ENCODE measurements around the gene RND2.
"Not testable (repeated sequence)": the region's sequence is repeated elsewhere in the genome, so short reads cannot be mapped to it uniquely, and the experiment has no call there.

RND2 gene, protein sequence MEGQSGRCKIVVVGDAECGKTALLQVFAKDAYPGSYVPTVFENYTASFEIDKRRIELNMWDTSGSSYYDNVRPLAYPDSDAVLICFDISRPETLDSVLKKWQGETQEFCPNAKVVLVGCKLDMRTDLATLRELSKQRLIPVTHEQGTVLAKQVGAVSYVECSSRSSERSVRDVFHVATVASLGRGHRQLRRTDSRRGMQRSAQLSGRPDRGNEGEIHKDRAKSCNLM

DNA sequence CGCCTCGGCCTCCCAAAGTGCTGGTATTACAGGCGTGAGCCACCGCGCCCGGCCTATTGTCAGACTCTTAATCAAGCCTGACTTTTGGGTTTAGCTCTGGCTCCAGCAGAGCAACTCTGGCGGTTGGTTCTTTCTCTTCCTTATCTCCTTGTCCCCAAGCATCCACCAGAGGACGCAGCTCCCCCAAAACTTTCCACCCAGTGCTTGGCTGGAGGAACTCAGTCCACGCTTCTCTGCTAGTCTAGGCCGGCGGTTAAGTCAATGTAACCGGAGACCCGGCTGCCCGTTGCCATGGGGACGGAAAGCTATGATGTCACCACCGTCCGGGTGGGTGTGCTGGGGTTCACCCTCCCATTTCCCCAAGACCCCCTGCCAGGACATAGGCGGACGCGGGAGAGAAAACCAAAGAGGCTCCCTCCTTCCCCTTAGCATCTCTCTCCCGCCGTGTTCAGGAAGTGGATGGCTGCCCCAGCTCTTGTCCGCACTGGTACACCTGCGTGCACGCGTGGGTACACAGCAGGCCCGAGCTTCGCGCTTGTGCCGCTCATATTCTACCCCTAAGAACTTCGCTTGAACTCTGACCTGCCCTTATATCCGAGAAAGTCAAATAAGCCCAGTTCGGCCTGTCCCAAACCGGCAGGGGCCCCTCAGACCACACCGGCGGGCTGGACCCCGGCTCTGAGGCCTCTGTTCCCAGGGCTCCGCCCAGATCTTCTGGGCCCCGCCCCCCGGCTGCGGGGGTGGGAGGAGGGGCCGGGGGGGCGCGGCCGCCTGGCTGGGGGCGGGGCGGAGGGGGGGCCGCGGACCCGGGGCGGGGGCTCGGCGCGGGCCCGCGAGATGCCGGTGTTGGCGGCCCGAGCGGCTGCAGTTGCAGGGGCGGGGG, at the start of gene RND2:
Gene RND2 (plus strand): TSS at position 825 of the 883 bp plus-strand sequence. CDS start 117 bp downstream, outside the sequence.
- DNase-seq, result peak; percentile 85

DNA sequence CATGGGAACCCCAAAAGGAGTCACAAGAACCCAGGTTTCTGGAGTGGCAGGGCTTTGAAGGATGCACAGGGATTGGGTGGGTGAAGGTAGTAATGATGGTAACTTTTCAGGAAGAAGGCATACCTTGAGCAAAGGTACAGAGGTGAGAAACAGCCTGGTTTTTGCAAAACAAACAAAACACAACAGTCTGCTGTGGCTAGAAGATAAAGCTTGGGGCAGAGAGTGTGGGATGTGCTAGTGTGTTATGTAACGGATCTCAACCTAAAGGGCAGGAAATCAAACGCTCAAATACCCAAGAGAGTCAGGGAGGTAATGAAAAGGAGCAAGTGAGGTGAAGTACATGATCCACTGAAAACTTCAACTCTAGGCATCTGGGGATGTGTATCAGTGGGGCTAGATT, 49.8 kb upstream of the RND2 start:
- DNase-seq, result no peak

DNA sequence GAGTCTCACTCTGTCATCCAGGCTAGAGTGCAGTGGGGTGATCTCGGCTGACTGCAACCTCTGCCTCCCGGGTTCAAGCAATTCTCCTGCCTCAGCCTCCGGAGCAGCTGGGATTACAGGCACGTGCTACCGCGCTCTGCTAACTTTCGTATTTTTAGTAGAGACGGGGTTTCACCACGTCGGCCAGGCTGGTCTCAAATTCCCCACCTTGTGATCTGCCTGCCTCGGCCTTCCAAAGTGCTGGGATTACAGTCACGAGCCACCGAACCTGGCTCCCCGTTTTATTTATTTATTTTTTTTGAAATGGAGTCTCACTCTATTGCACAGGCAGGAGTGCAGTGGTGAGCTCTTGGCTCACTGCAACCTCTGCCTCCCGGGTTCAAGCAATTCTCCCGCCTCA, 49.3 kb upstream of the RND2 start:
- DNase-seq, result not testable (repeated sequence)

DNA sequence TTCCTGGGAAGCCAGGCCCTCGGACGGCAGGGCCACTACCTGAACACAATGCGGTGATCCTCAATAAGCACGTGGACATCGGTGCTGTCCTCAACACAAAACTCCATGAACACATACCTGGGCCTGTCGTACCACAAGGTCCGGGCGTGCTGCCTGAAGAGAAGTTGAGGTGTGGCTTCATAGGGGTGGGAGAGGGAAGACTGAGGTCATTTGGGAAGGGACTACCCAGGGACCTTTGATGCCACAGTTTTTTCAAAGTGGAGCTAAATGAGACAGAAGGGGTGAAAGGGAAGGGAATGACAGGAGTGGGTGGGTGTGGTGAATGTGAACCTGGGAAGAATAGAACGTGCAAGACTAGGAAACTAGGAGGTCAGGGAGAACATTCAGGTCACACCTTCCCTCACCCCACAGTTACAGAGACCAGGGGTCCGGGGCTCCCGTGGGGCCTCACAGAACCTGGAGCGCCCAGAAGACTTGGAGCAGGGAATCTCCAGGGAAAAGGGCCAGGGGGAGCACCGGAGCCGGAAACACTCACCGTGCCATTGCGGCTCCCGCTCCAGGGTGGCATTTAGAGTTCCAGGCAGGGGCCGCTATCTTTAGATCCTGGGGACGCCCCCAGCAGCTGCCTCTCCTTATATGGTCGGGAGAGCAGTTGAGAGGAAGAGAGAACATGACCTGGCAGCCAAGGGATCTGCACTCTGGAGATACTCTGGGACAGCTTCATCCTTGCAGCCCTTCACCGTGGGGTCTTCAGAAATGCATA, 45.3 kb upstream of the RND2 start, which contains the start of gene PTGES3L:
Gene PTGES3L (minus strand): TSS at position 570 of the 763 bp plus-strand sequence. CDS start 27 bp downstream, at position 543.
- peak; percentile 52 for DNase-seq

DNA sequence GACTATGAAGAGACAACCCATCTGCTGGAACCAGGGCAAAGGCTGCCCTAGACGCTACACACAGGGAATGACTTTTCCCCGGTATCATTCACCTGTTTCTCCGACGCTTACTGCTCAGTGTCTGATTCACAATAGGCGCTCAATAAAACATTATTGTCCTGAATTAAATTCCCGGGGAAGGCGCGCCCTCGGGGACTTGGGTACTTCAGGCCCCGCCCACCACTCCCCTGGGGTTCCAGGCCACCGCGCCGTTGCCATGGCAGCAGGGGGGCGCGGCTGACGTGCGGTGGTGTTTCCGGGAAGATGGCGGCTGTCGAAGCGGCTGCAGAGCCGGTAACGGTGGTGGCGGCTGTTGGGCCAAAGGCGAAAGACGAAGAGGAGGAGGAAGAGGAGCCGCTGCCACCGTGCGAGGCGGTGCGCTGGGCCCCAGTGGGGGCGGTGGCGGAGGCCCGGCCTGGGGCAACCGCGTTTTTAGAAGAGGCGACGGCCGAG, 44.7 kb upstream of the RND2 start, which contains the start of gene RUNDC1:
Gene RUNDC1 (plus strand): TSS at position 292 of the 492 bp plus-strand sequence. CDS start 12 bp downstream, at position 304.
- peak; percentile 93 for DNase-seq

DNA sequence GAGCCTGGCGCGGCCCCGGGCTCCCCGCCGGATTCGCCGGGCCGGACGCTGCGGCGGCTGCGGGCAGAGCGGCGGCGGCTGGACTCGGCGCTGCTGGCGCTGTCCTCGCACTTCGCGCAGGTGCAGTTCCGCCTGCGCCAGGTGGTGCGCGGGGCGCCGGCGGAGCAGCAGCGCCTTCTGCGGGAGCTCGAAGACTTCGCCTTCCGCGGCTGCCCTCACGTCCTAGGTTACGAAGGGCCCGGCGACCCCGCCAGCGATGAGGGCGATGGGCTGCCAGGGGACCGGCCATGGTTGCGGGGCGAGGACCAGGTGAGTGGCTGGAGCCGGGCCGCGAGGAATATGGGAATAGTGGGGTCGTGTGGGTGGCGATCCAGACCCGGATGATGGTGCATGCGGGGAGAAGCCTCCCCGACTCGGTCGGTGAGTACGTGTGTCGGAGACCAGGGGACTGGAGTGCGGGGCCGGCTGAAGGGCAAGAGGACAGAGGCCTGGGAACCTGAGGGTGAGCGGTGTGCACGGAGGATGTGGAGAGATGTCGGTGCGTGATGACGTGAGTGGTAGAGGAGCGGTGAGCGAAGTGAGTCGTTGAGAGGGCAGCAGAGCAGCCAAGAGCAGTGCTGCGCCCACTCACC, 44.1 kb upstream of the RND2 start:
- DNase-seq, result peak; percentile 83

DNA sequence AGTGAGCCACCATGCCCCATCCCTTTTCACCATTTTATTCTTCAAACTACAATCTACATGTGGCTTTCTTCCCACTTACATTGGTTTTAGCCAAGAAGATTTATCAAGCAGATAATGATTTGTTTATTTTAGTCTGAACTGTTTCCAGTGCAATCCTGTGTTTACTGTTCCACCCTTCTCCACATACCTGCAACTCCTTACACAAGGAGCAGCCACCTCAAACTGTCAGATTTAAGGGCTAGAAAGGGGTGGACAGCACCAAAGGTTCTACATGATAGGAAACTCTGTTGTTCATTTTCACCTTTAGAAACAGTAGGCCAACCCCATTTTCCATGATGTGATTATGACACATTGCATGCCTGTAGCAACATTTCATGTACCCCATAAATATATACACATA, 42.8 kb upstream of the RND2 start:
- DNase-seq, result no peak

DNA sequence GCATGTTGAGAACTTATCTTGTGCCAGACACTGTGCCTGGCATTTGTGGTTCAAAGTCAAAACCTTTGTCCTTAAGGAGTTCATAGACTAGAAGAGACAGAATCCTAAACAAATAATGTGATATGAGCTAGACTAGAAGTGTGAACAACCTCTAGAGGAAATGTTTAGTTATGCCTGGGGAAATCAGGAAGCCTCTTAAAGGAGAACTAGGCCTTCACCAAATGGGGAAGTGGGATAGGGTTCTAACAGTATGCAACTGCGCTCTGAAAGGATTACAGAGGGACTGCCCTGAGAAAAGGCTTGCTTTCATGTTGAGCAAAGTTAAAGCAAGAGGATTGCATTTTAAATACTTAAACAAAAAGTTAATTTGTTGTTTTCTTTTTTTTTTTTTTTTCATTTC, 39.8 kb upstream of the RND2 start:
- no peak for DNase-seq

DNA sequence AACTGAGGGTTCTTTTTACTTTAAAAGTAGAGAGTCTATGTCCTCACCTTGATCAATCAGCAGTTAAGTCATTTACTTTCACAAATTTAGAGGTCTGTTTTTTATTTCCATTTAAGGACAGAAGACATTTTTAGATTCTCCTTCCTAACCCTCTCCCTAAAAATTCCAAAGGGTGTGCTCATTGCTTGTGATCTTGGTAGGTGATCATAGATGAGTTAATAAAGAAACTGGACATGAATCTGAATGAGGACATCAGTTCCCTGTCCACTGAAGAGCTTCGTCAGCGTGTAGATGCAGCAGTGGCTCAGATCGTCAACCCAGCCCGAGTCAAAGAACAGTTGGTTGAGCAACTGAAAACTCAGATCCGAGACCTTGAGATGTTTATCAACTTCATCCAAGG, 35.9 kb upstream of the RND2 start:
- no peak for DNase-seq

DNA sequence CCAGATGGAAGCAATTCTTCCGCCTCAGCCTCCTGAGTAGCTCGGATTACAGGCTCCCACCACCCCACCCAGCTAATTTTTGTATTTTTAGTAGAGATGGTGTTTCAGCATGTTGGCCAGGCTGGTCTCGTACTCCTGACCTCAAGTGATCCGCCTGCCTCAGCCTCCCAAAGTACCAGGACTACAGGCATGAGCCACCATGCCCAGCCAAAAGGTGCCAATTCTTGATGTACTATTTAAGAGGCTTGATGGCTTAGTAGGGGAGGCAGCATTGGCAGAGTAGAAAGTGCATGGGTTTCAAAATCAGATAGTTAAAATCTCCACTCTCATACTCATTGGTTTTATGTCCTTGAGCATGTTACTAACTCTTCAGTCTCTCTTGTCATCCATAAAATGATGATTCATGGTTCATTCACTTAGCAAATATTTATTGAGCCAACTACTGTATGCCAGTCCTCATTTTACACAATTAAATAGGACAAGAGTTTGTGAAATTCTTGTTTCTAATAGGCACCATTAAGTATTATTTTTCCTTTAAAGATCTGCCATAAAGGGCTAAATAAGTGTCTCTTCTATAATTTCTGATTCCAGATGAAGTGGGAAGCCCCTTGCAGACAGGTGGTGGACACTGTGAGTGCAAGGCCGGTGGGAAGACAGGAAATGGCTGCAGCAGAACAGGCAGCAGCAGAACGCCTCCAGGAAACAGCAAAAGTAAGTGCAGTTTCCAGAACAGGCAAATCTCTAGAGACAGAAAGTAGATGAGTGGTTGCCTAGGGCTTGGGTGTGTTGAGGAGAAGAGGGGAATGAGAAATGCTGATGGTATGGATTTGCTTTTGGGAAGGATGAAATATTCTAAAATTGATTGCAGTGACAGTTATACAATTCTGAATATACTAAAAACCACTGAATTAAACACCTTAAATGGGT, 35.0 kb upstream of the RND2 start:
- DNase-seq, result no peak

DNA sequence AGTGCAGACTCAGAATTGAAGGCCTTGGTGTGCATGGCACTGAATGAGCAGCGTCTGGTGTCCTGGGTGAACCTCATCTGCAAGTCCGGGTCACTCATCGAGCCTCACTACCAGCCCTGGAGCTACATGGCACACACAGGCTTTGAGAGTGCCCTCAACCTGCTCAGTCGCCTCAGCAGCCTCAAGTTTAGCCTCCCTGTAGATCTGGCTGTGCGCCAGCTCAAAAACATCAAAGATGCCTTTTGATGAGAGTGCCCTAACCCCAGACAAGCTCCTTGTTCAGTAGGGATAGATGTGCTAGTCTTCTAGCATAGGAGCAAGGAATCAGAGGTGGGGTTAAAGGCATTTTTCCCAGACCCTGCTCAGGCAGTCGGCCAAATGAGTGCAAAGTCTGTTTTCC, 33.6 kb upstream of the RND2 start:
- no peak for DNase-seq

DNA sequence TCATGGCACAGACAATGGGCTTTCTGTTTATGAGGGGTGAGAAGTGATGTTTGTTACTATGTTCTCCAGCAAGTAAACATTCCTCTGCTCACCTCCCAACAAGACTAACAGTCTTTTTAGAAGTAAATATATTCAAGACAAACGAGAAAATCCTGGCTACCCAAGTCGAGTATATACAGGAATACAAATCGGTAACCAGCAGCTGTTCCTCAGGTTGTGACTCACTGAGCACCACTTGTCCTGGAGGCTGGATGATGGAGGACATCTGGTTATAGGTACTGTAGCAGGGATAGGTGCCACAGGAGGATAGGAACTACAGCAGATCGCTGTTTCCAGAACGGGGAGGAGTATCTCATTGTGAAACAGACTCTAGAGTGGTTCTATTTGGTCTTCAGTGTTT, 32.2 kb upstream of the RND2 start:
- DNase-seq, result no peak

DNA sequence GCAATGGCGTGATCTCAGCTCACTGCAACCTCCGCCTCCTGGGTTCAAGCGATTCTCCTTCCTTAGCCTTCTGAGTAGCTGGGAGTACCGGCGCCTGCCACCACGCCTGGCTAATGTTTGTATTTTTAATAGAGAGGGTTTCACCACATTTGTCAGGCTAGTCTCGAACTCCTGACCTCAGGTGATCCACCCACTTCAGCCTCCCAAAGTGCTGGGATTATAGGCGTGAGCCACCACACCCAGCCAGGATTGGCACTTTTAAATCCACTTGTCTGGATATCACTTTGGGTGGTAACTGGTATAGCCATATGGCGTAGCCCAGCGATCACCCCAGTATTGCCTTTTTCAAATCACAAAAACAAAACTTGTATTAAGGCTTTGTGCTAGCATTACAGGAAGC, 31.1 kb upstream of the RND2 start:
- DNase-seq, result not testable (repeated sequence)

DNA sequence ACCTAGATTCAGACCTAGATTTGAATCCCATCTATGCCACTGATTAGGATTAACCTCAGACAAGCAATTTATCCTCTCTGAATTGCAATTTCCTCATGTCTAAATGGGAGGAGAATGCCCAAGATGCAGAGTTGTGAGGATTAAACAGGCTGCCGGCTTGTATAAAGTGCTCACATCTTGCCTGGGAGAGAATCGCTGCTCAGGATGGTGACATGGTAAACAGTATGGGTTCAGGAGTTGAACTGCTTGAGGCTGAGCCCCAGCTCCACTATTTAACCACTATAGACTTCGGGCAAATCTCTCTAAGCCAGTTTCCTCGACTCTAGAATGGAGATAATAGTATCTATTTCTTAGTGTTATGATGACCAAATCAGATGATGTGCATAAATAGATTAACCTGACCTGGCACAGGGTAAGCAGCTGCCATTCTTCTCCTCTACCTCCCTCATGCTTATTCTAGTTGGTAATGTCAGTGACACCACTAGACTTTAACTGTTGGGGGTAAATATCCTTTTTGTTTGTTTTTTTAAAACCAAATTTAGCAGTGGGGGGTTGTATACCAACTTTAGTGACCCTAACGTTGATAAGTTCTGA, 27.5 kb upstream of the RND2 start:
- no peak for DNase-seq

DNA sequence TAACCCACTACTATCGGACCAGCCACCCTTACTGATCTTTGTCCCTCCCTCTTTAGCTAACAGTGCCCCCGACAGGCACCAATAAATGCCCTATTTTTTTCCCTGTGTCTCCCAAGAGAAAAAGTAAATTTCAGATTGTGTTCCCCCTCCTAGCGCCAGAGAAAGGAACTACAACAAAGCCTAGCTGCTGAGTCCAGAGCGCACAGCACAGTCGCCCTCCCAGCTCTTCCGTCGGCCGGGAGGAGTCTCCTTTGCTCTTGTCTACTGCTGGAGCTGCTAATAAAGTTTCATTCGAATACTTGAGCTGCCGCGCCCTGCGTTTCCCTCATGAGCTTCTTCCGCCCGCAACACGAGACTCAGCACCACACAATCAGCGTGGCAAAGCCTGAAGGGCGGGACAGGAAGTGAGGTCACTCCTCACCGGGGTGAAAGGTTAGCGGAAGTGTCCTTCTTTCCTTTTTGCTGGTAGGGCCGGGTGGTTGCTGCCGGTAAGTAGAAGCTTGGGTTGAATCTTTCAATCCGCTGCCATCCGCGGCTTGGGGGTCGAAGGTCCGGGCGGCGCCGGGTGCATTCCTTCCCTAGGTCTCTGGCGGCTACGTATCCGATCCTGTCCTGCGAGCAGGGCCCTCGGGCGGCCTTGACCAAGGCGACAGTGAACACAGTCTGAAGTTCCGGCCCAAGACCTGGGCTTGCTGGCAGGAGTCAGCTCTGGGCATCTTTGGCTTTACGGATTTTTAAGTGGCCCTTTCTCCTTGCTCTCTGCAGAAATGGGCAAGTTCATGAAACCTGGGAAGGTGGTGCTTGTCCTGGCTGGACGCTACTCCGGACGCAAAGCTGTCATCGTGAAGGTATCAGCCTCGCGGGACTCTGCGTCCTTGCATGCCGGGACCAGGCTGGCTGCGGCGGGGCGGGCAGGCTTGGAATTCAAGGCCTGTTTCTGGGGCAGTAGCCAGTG, 26.8 kb upstream of the RND2 start, which contains the start of gene RPL27:
Gene RPL27 (plus strand): TSS at position 436 of the 955 bp plus-strand sequence. CDS start 332 bp downstream, at position 768.
- DNase-seq, result peak; percentile 98

DNA sequence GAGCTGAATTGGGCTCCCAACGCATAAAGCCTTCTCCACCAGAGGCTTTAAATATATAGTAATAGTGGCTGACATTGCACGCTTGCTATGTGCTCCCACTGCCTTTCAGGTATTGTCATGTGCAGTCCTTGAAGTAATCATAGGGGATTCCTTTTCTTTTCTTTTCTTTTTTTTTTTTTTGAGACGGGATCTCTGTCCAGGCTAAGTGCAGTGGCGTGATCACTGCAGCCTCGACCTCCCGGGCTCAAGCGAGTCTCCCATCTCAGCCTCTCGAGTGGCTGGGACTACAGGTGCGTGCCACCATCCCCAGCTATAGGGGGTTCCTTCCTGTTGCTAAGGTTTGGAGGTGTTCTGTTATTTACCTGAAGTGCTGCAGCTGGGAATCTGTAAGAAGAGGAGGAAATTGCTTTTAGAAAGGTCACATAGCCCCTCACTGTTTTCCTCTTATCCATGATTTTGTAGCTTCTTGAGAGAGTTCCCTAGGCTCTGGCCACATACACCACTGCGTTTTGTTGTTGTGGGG, 26.0 kb upstream of the RND2 start:
- DNase-seq, result no peak

DNA sequence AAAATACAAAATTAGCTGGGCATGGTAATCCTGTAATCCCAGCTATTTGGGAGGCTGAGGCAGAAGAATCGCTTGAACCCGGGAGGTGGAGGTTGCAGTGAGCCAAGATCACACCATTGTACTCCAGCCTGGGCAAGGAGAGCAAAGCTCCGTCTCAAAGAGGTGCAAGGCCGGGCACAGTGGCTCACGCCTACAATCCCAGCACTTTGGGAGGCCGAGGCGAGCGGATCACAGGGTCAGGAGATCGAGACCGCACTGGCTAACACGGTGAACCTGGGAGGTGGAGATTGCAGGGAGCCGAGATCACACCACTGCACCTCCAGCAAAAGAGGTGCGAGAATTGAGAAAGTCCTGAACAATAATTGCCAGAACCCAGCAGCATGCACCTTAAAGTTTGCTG, 24.1 kb upstream of the RND2 start:
- DNase-seq, result not testable (repeated sequence)

DNA sequence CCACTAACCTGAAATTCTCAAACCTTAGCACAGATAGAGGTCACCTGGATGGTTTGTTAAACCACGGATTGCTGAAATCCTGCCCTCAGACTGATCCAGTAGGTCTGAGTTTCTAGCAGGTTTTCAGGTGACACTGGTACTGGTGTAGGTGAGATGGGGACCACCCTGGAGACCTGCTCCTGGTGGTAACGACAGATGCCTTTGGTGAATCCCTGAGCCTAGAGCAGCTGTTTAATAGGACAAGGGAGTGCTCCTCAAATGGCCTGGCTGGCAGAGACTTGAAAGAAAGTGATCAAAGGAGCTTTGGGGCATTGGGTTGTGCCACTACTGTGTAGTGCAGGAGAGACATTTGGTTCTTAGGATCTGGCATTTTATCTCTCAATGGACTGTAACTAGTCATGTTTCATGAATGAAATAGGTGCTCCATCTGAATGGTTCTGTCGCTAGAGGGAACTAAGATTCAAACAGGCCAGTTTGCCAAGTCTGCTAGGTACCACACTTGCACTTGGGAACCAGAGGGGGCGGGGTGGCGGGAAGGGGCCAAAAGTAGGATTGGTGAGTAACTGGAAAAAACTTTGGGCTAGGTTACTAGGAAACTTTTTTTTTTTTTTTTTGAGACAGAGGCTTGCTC, 21.4 kb upstream of the RND2 start:
- no peak for DNase-seq
